Activated B cell treated with CpG ODN at 0.5 μM for 24 hours (primary cell): Measurements from ENCODE around the gene MRM2. TPM values are rescaled to one million over a fixed set of nuclear protein-coding genes. Genes with fewer than 3 reads are reported as not detected.

ENCODE experiments used
- ATAC-seq: fragments of 200-7000 bp; cut with Tn5 transposase; one replicate; pipeline ENCODE4 v1.10.0; 2021; ENCODE audit warnings: low read depth, mild to moderate bottlenecking, moderate library complexity
- CTCF ChIA-PET: fragments of 350-600 bp; sonication (Branson Sonifier 250); formaldehyde crosslinking; loops from one replicate; lab custom pipeline; 2021; ENCODE audit warnings: antibody characterized with exemption; lab: Charles Lee
- POLR2A ChIA-PET: fragments of 350-600 bp; sonication (Branson Sonifier 250); formaldehyde crosslinking; loops from one replicate; lab custom pipeline; 2021; ENCODE audit warnings: antibody characterized with exemption; lab: Charles Lee
- DNase-seq: peaks from one replicate; pipeline ENCODE4 v3.0.0; 2022
- H3K27ac Mint-ChIP-seq: one replicate; pipeline ENCODE4 v1.8.0; 2020; ENCODE audit warnings: mixed read lengths
- H3K27me3 Mint-ChIP-seq: one replicate; pipeline ENCODE4 v1.8.0; 2021; ENCODE audit warnings: mixed read lengths
- H3K36me3 Mint-ChIP-seq: one replicate; pipeline ENCODE4 v1.8.0; 2021; ENCODE audit warnings: low read depth, mixed read lengths
- H3K4me1 Mint-ChIP-seq: one replicate; pipeline ENCODE4 v1.8.0; 2021; ENCODE audit warnings: mixed read lengths
- H3K4me3 Mint-ChIP-seq: one replicate; pipeline ENCODE4 v1.8.0; 2020; ENCODE audit warnings: mild to moderate bottlenecking, mixed read lengths
- H3K9me3 Mint-ChIP-seq: one replicate; pipeline ENCODE4 v1.8.0; 2020; ENCODE audit warnings: mixed read lengths
- CTCF ChIP-seq: fragments of 200-600 bp; IDR thresholded peaks from one replicate; pipeline ENCODE4 v1.8.0; 2022; ENCODE audit warnings: antibody characterized with exemption, mild to moderate bottlenecking
- intact Hi-C: fragments of 100-400 bp; cut with micrococcal nuclease; formaldehyde crosslinking; loops from one replicate; pipeline ENCODE4 v1.15.1; 2024
- total RNA-seq: library from RNA; stranded (reverse); gene quantifications from 2 replicates; pipeline ENCODE4 v1.2.3, GENCODE V29; 2022

The MRM2 gene
- total RNA-seq, 1 donor from 2014 or later: 35.3 TPM

GRCh38 chr7:2257651-2258050 is 15.6 kb upstream of the MRM2 start:
- intact Hi-C loops: no loop called here
- no peak overlapping the region for H3K27ac Mint-ChIP-seq
- CTCF ChIA-PET: interaction anchor here (1.5 kb wide), 1 partner anchor 9 kb away, joined by 4 read pairs; no protein-coding TSS in a partner anchor

GRCh38 chr7:2257046-2257551 is 15.1 kb upstream of the MRM2 start:
- intact Hi-C loops: no loop called here
- POLR2A ChIA-PET: interaction anchor here (1.1 to 1.4 kb wide), 2 partner anchors 14 to 20 kb away, joined by 4 to 5 read pairs; no protein-coding TSS in a partner anchor
- H3K36me3 Mint-ChIP-seq: peaks cover 67% of the 10 kb centered on the region
- H3K27me3 Mint-ChIP-seq: no peaks in the 10 kb centered on the region
- CTCF ChIA-PET: interaction anchor here (1.3 to 1.5 kb wide), 2 partner anchors 9 kb away, joined by 3 to 4 read pairs; no protein-coding TSS in a partner anchor
- TF ChIP-seq CTCF: no peak
- no peak overlapping the region for H3K27ac Mint-ChIP-seq
- no peak overlapping the region for H3K4me3 Mint-ChIP-seq
- no peaks in the 10 kb centered on the region for H3K9me3 Mint-ChIP-seq
- ATAC-seq: no peak
- no peak for DNase-seq
- H3K4me1 Mint-ChIP-seq: peaks cover 50% of the 10 kb centered on the region

More at GRCh38 chr7:2257651-2258050, 15.6 kb upstream of the MRM2 start:
- Mint-ChIP-seq H3K4me1 (peaks cover 55% of the 10 kb centered on the region), H3K4me3 (no peak overlapping the region), H3K27me3 (no peaks in the 10 kb centered on the region), H3K36me3 (peaks cover 73% of the 10 kb centered on the region), H3K9me3 (no peaks in the 10 kb centered on the region)
- POLR2A ChIA-PET: interaction anchor here (1.4 kb wide), 1 partner anchor 21 kb away, joined by 4 read pairs; no protein-coding TSS in a partner anchor
- no peak for TF ChIP-seq CTCF
- ATAC-seq (no peak), DNase-seq (no peak)

GRCh38 chr7:2256306-2257045 is 14.5 kb upstream of the MRM2 start:
- no peak for TF ChIP-seq CTCF
- peaks cover 45% of the 10 kb centered on the region for H3K4me1 Mint-ChIP-seq
- no peak for DNase-seq
- peak overlapping the region; percentile 9 for H3K27ac Mint-ChIP-seq
- intact Hi-C loops: no loop called here
- H3K27me3 Mint-ChIP-seq: no peaks in the 10 kb centered on the region
- H3K9me3 Mint-ChIP-seq: no peaks in the 10 kb centered on the region
- ChIA-PET CTCF (interaction anchor here (1.3 to 1.5 kb wide), 2 partner anchors 8 to 10 kb away, joined by 3 to 4 read pairs; no protein-coding TSS in a partner anchor), POLR2A (interaction anchor here (1.1 to 1.4 kb wide), 2 partner anchors 14 to 20 kb away, joined by 4 to 5 read pairs; no protein-coding TSS in a partner anchor)
- no peak for ATAC-seq
- H3K36me3 Mint-ChIP-seq: peaks cover 65% of the 10 kb centered on the region
- H3K4me3 Mint-ChIP-seq: no peak overlapping the region

- no peak overlapping the region for H3K27ac Mint-ChIP-seq
- peaks cover 35% of the 10 kb centered on the region for H3K4me1 Mint-ChIP-seq
- CTCF ChIA-PET: no interaction called here
- TF ChIP-seq CTCF: no peak
- H3K27me3 Mint-ChIP-seq: no peaks in the 10 kb centered on the region
- DNase-seq: no peak
- peaks cover 68% of the 10 kb centered on the region for H3K36me3 Mint-ChIP-seq
- H3K9me3 Mint-ChIP-seq: no peaks in the 10 kb centered on the region
- ATAC-seq: no peak
- POLR2A ChIA-PET: no interaction called here
- intact Hi-C loops: no loop called here
- H3K4me3 Mint-ChIP-seq: no peak overlapping the region
Observed at GRCh38 chr7:2255145-2256139, 13.4 kb upstream of the MRM2 start.
